Esophagus muscularis mucosa (tissue), 3 donors: ENCODE results near the gene CEP19.

ENCODE experiments used
- CTCF ChIP-seq, 3 experiments: fragments of 200-600 bp in 2 of 3; fragments of 450-650 bp in 1 of 3; sonication (generic) in 2 of 3; IDR thresholded peaks; one replicate each; pipeline ENCODE4 v1.5.1; 2017 to 2019; ENCODE audit warnings: antibody characterized with exemption in 3 of 3, mild to moderate bottlenecking in 2 of 3, moderate library complexity in 1 of 3
- EP300 ChIP-seq: sonication (generic); formaldehyde crosslinking; IDR thresholded peaks from one replicate; pipeline ENCODE4 v1.6.1; 2017; ENCODE audit warnings: antibody characterized with exemption

- TF ChIP-seq CTCF (IDR thresholded peaks at IDR 0.05) (no peak), EP300 (no peak)
Measured at GRCh38 chr3:196753201-196753600, 41.2 kb upstream of the CEP19 start.
